ENCODE results near the gene C10orf88.

The C10orf88 gene

DNA sequence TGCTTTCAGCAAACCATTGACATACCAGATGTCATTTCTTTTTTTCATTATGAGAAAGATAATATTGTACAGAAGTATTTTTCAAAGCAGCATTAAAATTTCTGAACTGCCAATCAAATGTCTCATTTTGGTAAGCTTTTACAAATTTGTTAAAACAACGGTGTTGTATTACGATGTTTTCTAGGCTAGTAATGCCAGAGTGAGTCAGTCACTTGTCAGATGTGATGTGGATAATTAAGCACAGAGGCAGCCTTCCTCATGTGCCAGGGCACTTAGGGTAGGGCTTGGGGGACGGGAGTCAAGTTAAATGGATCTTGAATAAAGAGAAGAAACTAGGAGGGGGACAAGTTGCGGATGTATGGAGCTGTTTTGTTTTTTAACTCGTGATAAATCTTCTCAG is 36.3 kb upstream of the C10orf88 start:
- no peak overlapping the region for H3K4me3 ChIP-seq (ENCODE audit: low read depth, low read length)
- peaks cover 1% of the 10 kb centered on the region for H3K36me3 ChIP-seq (replicated peaks)
- TF ChIP-seq CTCF (IDR thresholded peaks at IDR 0.05; ENCODE audit: low read depth, low read length, missing control alignments), result no peak
- no peaks in the 10 kb centered on the region for H3K27me3 ChIP-seq (replicated peaks)
- no peak for DNase-seq
- no peak overlapping the region for H3K27ac ChIP-seq
- in situ Hi-C loops (cut with HindIII; ENCODE audit: low pct_ligation_motif_present, low sequenced_read_pairs), result no loop called here

DNA sequence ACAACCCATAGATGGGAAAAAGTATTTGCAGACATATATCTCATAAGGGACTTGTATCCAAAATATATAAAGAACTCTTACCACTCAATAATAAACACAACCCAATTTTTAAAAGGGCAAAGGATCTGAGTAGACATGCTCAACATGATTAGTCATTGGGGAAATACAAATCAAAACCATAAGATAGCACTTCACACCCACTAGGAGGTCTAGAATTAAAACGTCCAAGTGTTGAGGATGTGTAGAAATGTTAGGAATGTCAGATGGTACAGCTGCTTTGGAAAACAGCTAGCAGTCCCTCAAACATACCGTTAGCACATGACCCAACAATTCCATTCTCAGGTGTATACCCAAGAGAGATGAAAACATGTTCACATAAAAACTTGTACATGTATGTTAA is 34.5 kb upstream of the C10orf88 start:
- in situ Hi-C loops (cut with HindIII; ENCODE audit: low pct_ligation_motif_present, low sequenced_read_pairs), result no loop called here
- no peaks in the 10 kb centered on the region for H3K27me3 ChIP-seq (replicated peaks)
- DNase-seq, result no peak
- no peak overlapping the region for H3K4me3 ChIP-seq (ENCODE audit: low read depth, low read length)
- no peak for TF ChIP-seq CTCF (IDR thresholded peaks at IDR 0.05; ENCODE audit: low read depth, low read length, missing control alignments)
- H3K36me3 ChIP-seq (replicated peaks), result no peaks in the 10 kb centered on the region
- H3K27ac ChIP-seq, result no peak overlapping the region

- H3K27me3 ChIP-seq (replicated peaks), result no peaks in the 10 kb centered on the region
- H3K27ac ChIP-seq, result no peak overlapping the region
- in situ Hi-C loops (cut with HindIII; ENCODE audit: low pct_ligation_motif_present, low sequenced_read_pairs), result no loop called here
- no peak overlapping the region for H3K4me3 ChIP-seq (ENCODE audit: low read depth, low read length)
- no peak for TF ChIP-seq CTCF (IDR thresholded peaks at IDR 0.05; ENCODE audit: low read depth, low read length, missing control alignments)
- DNase-seq, result no peak
- no peaks in the 10 kb centered on the region for H3K36me3 ChIP-seq (replicated peaks)
These were observed 32.3 kb upstream of the C10orf88 start for GRCh38 chr10:122986335-122986734.

DNA sequence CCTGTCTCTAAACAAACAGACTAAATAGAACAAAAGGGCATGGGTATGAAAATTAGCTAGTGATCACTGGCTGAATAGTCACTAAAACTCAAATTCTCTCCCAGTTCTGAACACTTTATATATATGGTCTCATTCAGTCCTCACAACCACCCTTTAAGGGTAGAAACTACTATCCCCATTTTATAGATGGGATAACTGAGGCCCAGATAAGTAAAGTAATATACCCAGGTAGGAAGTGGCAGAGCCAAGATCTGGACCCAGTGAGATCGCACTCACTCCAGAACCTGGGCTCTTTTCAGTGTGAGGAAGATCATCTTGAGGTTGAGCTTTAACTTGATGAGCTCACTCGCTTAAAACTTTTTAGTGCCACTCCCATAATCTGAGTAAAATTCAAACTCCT is 30.7 kb upstream of the C10orf88 start:
- in situ Hi-C loops (cut with HindIII; ENCODE audit: low pct_ligation_motif_present, low sequenced_read_pairs), result no loop called here
- no peaks in the 10 kb centered on the region for H3K27me3 ChIP-seq (replicated peaks)
- no peak for TF ChIP-seq CTCF (IDR thresholded peaks at IDR 0.05; ENCODE audit: low read depth, low read length, missing control alignments)
- H3K4me3 ChIP-seq (ENCODE audit: low read depth, low read length), result no peak overlapping the region
- no peak overlapping the region for H3K27ac ChIP-seq
- no peaks in the 10 kb centered on the region for H3K36me3 ChIP-seq (replicated peaks)
- no peak for DNase-seq

DNA sequence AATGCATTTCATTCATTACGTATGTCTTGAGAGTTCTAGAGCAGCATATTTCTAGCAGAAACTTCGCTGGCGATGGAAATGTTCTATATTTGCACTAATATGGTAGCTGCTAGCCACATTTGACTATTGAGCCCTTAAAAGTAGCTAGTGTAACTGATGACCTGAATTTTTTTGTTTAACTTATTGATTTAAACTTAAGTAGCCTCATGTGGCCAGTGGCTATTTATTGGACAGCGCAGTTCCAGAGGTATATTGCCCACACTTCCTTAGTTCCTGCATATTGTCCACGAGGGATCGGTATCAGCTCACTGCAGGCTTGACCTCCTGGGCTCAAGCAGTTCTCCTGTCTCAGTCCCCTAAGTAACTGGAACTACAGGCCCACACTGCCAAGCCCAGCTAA is 29.9 kb upstream of the C10orf88 start:
- no peak for TF ChIP-seq CTCF (IDR thresholded peaks at IDR 0.05; ENCODE audit: low read depth, low read length, missing control alignments)
- Histone ChIP-seq H3K4me3 (ENCODE audit: low read depth, low read length) (no peak overlapping the region), H3K36me3 (replicated peaks) (no peaks in the 10 kb centered on the region), H3K27me3 (replicated peaks) (no peaks in the 10 kb centered on the region), H3K27ac (no peak overlapping the region)
- in situ Hi-C loops (cut with HindIII; ENCODE audit: low pct_ligation_motif_present, low sequenced_read_pairs), result no loop called here
- DNase-seq, result no peak

DNA sequence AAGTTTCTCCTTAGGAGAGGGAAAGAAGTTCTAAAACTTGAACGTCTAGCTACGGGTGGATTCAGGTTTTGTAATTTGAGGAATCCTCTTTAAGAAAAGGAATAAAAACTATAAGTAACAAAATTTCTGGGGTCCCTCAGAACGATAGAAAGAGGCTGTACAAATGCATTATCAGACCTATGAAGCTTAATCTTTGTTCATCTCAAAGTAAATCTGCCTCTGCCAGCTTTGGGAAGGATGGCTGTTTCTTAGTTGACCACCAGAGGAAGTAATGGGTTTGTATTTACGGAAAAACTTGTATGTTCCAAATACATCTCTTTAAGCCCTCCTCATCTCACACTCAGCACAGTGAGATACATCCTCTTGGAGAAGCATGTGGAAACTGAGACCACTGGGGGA is 27.0 kb upstream of the C10orf88 start:
- in situ Hi-C loops (cut with HindIII; ENCODE audit: low pct_ligation_motif_present, low sequenced_read_pairs), result no loop called here
- TF ChIP-seq CTCF (IDR thresholded peaks at IDR 0.05; ENCODE audit: low read depth, low read length, missing control alignments), result peak; percentile 68
- peak; percentile 35 for DNase-seq

More for the DNA sequence above, 27.0 kb upstream of the C10orf88 start:
- no peak overlapping the region for H3K27ac ChIP-seq
- H3K27me3 ChIP-seq (replicated peaks), result no peaks in the 10 kb centered on the region
- H3K36me3 ChIP-seq (replicated peaks), result no peaks in the 10 kb centered on the region
- H3K4me3 ChIP-seq (ENCODE audit: low read depth, low read length), result peak overlapping the region; percentile 87
